Measurements from ENCODE around the gene QKI. TPM values are rescaled to one million over a fixed set of nuclear protein-coding genes. Genes with fewer than 3 reads are reported as not detected.

QKI gene
- total RNA-seq, 1 experiment from 2014 or later = 64.3 TPM

- Histone ChIP-seq H3K9ac (ENCODE audit: low read length) (no peak overlapping the region), H3K9me2 (replicated peaks; ENCODE audit: low read length) (no peaks in the 10 kb centered on the region), H3F3A (ENCODE audit: low read length, unreplicated experiment) (no peaks in the 10 kb centered on the region), H3K9me3 (ENCODE audit: low read length) (no peaks in the 10 kb centered on the region), H3K27me3 (ENCODE audit: low read length) (no peaks in the 10 kb centered on the region), H3K36me3 (ENCODE audit: low read depth, low read length) (peaks cover 7% of the 10 kb centered on the region), H3K79me2 (ENCODE audit: low read length) (no peaks in the 10 kb centered on the region), H3K4me1 (ENCODE audit: insufficient read depth, low read length) (no peaks in the 10 kb centered on the region), H2AFZ (ENCODE audit: low read length) (no peak overlapping the region), H3K4me3 (ENCODE audit: low read length) (no peak overlapping the region), H3K27ac (ENCODE audit: low read length) (no peak overlapping the region), H4K20me1 (ENCODE audit: low read length) (no peaks in the 10 kb centered on the region), H3K4me2 (ENCODE audit: low read length) (no peak overlapping the region)
- ATAC-seq (no peak), DNase-seq (no peak)
- POLR2A ChIA-PET (ENCODE audit: unreplicated experiment) = no interaction called here
- no peak for TF ChIP-seq EZH2 (IDR thresholded peaks at IDR 0.05; ENCODE audit: low read length, unreplicated experiment)
- no peak for TF ChIP-seq EZH2phosphoT487 (IDR thresholded peaks at IDR 0.05; ENCODE audit: borderline replicate concordance, low read length)
- TF ChIP-seq CTCF (conservative IDR thresholded peaks at IDR 0.05; ENCODE audit: low read depth, low read length) = no peak
- no TSS peak for BruUV-seq (replicated peaks)
- CTCF ChIA-PET = no interaction called here
- intact Hi-C loops (cut with micrococcal nuclease) = no loop called here
Measured at GRCh38 chr6:163572612-163573011, 158.1 kb downstream of the QKI start.

- no TSS peak for BruUV-seq (replicated peaks)
- ATAC-seq (no peak), DNase-seq (no peak)
- no peaks in the 10 kb centered on the region for H4K20me1 ChIP-seq (ENCODE audit: low read length)
- no peaks in the 10 kb centered on the region for H3K9me2 ChIP-seq (replicated peaks; ENCODE audit: low read length)
- H3K27ac ChIP-seq (ENCODE audit: low read length) = no peak overlapping the region
- H3K4me1 ChIP-seq (ENCODE audit: insufficient read depth, low read length) = no peaks in the 10 kb centered on the region
- H3K9me3 ChIP-seq (ENCODE audit: low read length) = no peaks in the 10 kb centered on the region
- no peak overlapping the region for H3K4me2 ChIP-seq (ENCODE audit: low read length)
- H3K9ac ChIP-seq (ENCODE audit: low read length) = no peak overlapping the region
- ChIA-PET POLR2A (ENCODE audit: unreplicated experiment) (no interaction called here), CTCF (no interaction called here)
- intact Hi-C loops (cut with micrococcal nuclease) = no loop called here
- H3K27me3 ChIP-seq (ENCODE audit: low read length) = no peaks in the 10 kb centered on the region
- no peaks in the 10 kb centered on the region for H3K79me2 ChIP-seq (ENCODE audit: low read length)
- peaks cover 7% of the 10 kb centered on the region for H3K36me3 ChIP-seq (ENCODE audit: low read depth, low read length)
- no peak overlapping the region for H2AFZ ChIP-seq (ENCODE audit: low read length)
- no peak overlapping the region for H3K4me3 ChIP-seq (ENCODE audit: low read length)
- H3F3A ChIP-seq (ENCODE audit: low read length, unreplicated experiment) = no peaks in the 10 kb centered on the region
- no peak for TF ChIP-seq CTCF (conservative IDR thresholded peaks at IDR 0.05; ENCODE audit: low read depth, low read length)
- no peak for TF ChIP-seq EZH2phosphoT487 (IDR thresholded peaks at IDR 0.05; ENCODE audit: borderline replicate concordance, low read length)
- TF ChIP-seq EZH2 (IDR thresholded peaks at IDR 0.05; ENCODE audit: low read length, unreplicated experiment) = no peak
Measured at GRCh38 chr6:163573503-163574179, 159.1 kb downstream of the QKI start.

GRCh38 chr6:163576114-163576513, 161.6 kb downstream of the QKI start:
- H3K9me2 ChIP-seq (replicated peaks; ENCODE audit: low read length) = no peaks in the 10 kb centered on the region
- no peak overlapping the region for H2AFZ ChIP-seq (ENCODE audit: low read length)
- H3F3A ChIP-seq (ENCODE audit: low read length, unreplicated experiment) = no peaks in the 10 kb centered on the region
- no peak overlapping the region for H3K9ac ChIP-seq (ENCODE audit: low read length)
- BruUV-seq (replicated peaks) = no TSS peak
- peaks cover 3% of the 10 kb centered on the region; the same call in 1 of the 2 replicates for H3K36me3 ChIP-seq (ENCODE audit: low read depth, low read length)
- POLR2A ChIA-PET (ENCODE audit: unreplicated experiment) = no interaction called here
- no peak overlapping the region for H3K4me2 ChIP-seq (ENCODE audit: low read length)
- DNase-seq = no peak
- intact Hi-C loops (cut with micrococcal nuclease) = loop anchor here (5.0 kb wide), 1 partner anchor 394 kb away; no protein-coding TSS in a partner anchor
- H3K9me3 ChIP-seq (ENCODE audit: low read length) = no peaks in the 10 kb centered on the region
- H3K4me3 ChIP-seq (ENCODE audit: low read length) = no peak overlapping the region
- no peaks in the 10 kb centered on the region for H4K20me1 ChIP-seq (ENCODE audit: low read length)
- CTCF ChIA-PET = interaction anchor here (0.7 kb wide), 1 partner anchor 151 kb away, joined by 4 read pairs; no protein-coding TSS in a partner anchor
- no peak for ATAC-seq
- no peak overlapping the region for H3K27ac ChIP-seq (ENCODE audit: low read length)
- no peaks in the 10 kb centered on the region for H3K27me3 ChIP-seq (ENCODE audit: low read length)
- TF ChIP-seq EZH2phosphoT487 (IDR thresholded peaks at IDR 0.05; ENCODE audit: borderline replicate concordance, low read length) (no peak), CTCF (conservative IDR thresholded peaks at IDR 0.05; ENCODE audit: low read depth, low read length) (no peak), EZH2 (IDR thresholded peaks at IDR 0.05; ENCODE audit: low read length, unreplicated experiment) (no peak)
- H3K79me2 ChIP-seq (ENCODE audit: low read length) = no peaks in the 10 kb centered on the region
- H3K4me1 ChIP-seq (ENCODE audit: insufficient read depth, low read length) = peaks cover 9% of the 10 kb centered on the region; the same call in 1 of the 2 replicates

Data from PC-3 (cell line).